ENCODE results near the gene SAMD14.

GRCh38 chr17:50165867-50166517 is 36.0 kb upstream of the SAMD14 start, which contains the start of gene SGCA:
- no peak for TF ChIP-seq POLR2A (IDR thresholded peaks at IDR 0.05; ENCODE audit: low read length)
- no peak for TF ChIP-seq GATA1 (IDR thresholded peaks at IDR 0.05; ENCODE audit: low read depth, low read length)
